GM12892 (cell line): Measurements from ENCODE around the gene CLASP1.

Experiments used
- DNase-seq: peaks from one replicate; pipeline ENCODE4 v3.0.0; 2011; ENCODE audit not compliant: insufficient read length
- FAIRE-seq: peaks from 2 replicates; lab custom pipeline; 2011; peaks lifted over from hg19 to GRCh38; lab: Jason Lieb, UNC
- POLR2A ChIP-seq: IDR thresholded peaks from 2 replicates; pipeline ENCODE4 v1.6.1; 2011; ENCODE audit warnings: low read depth, low read length, control low read depth
- POLR2AphosphoS5 ChIP-seq: IDR thresholded peaks from 2 replicates; pipeline ENCODE4 v1.6.1; 2011; ENCODE audit warnings: low read depth, low read length, control low read depth
- TAF1 ChIP-seq: IDR thresholded peaks from 2 replicates; pipeline ENCODE4 v1.6.1; 2011; ENCODE audit warnings: low read depth, mild to moderate bottlenecking, control low read depth, low read length, borderline replicate concordance

Gene CLASP1

GRCh38 chr2:121501554-121501953, 147.7 kb downstream of the CLASP1 start:
- no peak for FAIRE-seq

GRCh38 chr2:121501031-121501430, 148.2 kb downstream of the CLASP1 start:
- no peak for DNase-seq
- FAIRE-seq = peak; percentile 61
- no peak for TF ChIP-seq TAF1
- no peak for TF ChIP-seq POLR2A
- no peak for TF ChIP-seq POLR2AphosphoS5

More at GRCh38 chr2:121501554-121501953, 147.7 kb downstream of the CLASP1 start:
- DNase-seq = no peak
- TF ChIP-seq POLR2A = no peak

- FAIRE-seq (peak; percentile 78), DNase-seq (no peak)
- no peak for TF ChIP-seq TAF1
- no peak for TF ChIP-seq POLR2A
- no peak for TF ChIP-seq POLR2AphosphoS5
Observed at GRCh38 chr2:121498731-121499130, 150.5 kb downstream of the CLASP1 start.

- TF ChIP-seq TAF1 (no peak), POLR2A (no peak), POLR2AphosphoS5 (no peak)
- FAIRE-seq (no peak), DNase-seq (no peak)
Observed at GRCh38 chr2:121492409-121492808, 156.9 kb downstream of the CLASP1 start.

GRCh38 chr2:121491518-121491917, 157.7 kb downstream of the CLASP1 start:
- FAIRE-seq = no peak
- TF ChIP-seq POLR2A (no peak), TAF1 (no peak), POLR2AphosphoS5 (no peak)
- DNase-seq = no peak

- TF ChIP-seq POLR2AphosphoS5 (no peak), TAF1 (no peak), POLR2A (no peak)
- FAIRE-seq = no peak
- DNase-seq = no peak
Observed at GRCh38 chr2:121490584-121491133, 158.6 kb downstream of the CLASP1 start.

- FAIRE-seq = no peak
- DNase-seq = no peak
- no peak for TF ChIP-seq TAF1
- TF ChIP-seq POLR2AphosphoS5 = no peak
- no peak for TF ChIP-seq POLR2A
Observed at GRCh38 chr2:121489911-121490583, 159.2 kb downstream of the CLASP1 start.

- peak; percentile 44 for FAIRE-seq
- TF ChIP-seq TAF1 = no peak
- no peak for TF ChIP-seq POLR2A
- no peak for TF ChIP-seq POLR2AphosphoS5
- DNase-seq = no peak
Observed at GRCh38 chr2:121489284-121489683, 160.0 kb downstream of the CLASP1 start.

GRCh38 chr2:121486191-121486790, 163.0 kb downstream of the CLASP1 start:
- no peak for TF ChIP-seq TAF1
- no peak for TF ChIP-seq POLR2A
- no peak for TF ChIP-seq POLR2AphosphoS5
- FAIRE-seq = no peak
- DNase-seq = no peak

- TF ChIP-seq TAF1 (no peak), POLR2A (no peak), POLR2AphosphoS5 (no peak)
- no peak for FAIRE-seq
- no peak for DNase-seq
Observed at GRCh38 chr2:121485039-121485438, 164.2 kb downstream of the CLASP1 start.

GRCh38 chr2:121483846-121484245, 165.4 kb downstream of the CLASP1 start:
- no peak for DNase-seq
- TF ChIP-seq POLR2AphosphoS5 (no peak), POLR2A (no peak), TAF1 (no peak)
- FAIRE-seq = no peak

- DNase-seq (no peak), FAIRE-seq (no peak)
Observed at GRCh38 chr2:121483021-121483420, 166.2 kb downstream of the CLASP1 start.

More at GRCh38 chr2:121483021-121483420, 166.2 kb downstream of the CLASP1 start:
- TF ChIP-seq POLR2A = no peak
- no peak for TF ChIP-seq POLR2AphosphoS5
- TF ChIP-seq TAF1 = no peak
